Measurements from ENCODE around the gene MRPL23.

GRCh38 chr11:1943576-1943975 is 3.6 kb upstream of the MRPL23 start:
- TF ChIP-seq CTCF (conservative IDR thresholded peaks at IDR 0.05; ENCODE audit: low read length) (no peak), EZH2phosphoT487 (IDR thresholded peaks at IDR 0.05; ENCODE audit: borderline replicate concordance) (no peak)

Measured in Loucy (cell line).